GM06990 (cell line): ENCODE measurements around the gene STK4.

Experiments
- DNase-seq: peaks from one replicate; pipeline ENCODE4 v3.0.0-alpha.2; 2011; ENCODE audit not compliant: insufficient read length; ENCODE audit errors: extremely low read depth
- H3K27me3 ChIP-seq: replicated peaks from 2 replicates; pipeline ENCODE4 v1.6.0; 2011; ENCODE audit warnings: low read length; ENCODE audit not compliant: control insufficient read depth, insufficient read depth
- H3K36me3 ChIP-seq: 2 replicates; pipeline ENCODE4 v1.5.1; 2011; ENCODE audit warnings: low read length; ENCODE audit not compliant: control insufficient read depth, insufficient read depth
- H3K4me3 ChIP-seq: replicated peaks from 2 replicates; pipeline ENCODE4 v1.5.1; 2011; ENCODE audit warnings: low read depth, mild to moderate bottlenecking, control low read depth, low read length
- CTCF ChIP-seq: IDR thresholded peaks from 2 replicates; pipeline ENCODE4 v1.5.1; 2011; ENCODE audit warnings: low read length, control low read depth, mild to moderate bottlenecking, inconsistent platforms; ENCODE audit not compliant: insufficient read depth, poor library complexity, severe bottlenecking

Gene STK4

GRCh38 chr20:44946271-44946852 is 19.9 kb upstream of the STK4 start:
- no peak for DNase-seq
- no peaks in the 10 kb centered on the region for H3K27me3 ChIP-seq
- no peak overlapping the region for H3K4me3 ChIP-seq
- peaks cover 34% of the 10 kb centered on the region for H3K36me3 ChIP-seq
- no peak for TF ChIP-seq CTCF

- TF ChIP-seq CTCF, result no peak
- Histone ChIP-seq H3K4me3 (no peak overlapping the region), H3K27me3 (no peaks in the 10 kb centered on the region), H3K36me3 (peaks cover 26% of the 10 kb centered on the region)
- DNase-seq, result no peak
Measured at GRCh38 chr20:44948107-44948506, 18.2 kb upstream of the STK4 start.

DNA sequence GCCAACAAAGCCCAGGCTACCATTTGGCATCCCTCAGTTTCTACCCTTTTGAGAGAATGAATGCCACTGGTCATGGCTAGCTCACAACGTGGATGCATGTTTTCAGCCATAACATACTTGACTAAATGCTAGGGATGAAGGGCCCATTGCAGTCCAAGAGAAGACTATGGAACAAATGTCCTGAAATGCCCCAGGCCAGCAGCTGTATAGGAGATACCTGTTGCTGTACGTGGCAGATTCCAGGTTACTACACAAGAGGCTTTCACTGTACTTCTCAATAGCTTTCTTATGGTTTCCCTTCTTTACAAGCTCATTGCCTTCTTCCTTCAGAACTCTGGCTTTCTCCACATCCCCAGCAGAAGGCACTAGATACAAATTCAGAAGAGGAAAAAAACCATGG is 17.8 kb upstream of the STK4 start:
- no peak for DNase-seq
- no peak for TF ChIP-seq CTCF
- Histone ChIP-seq H3K36me3 (peaks cover 25% of the 10 kb centered on the region), H3K4me3 (no peak overlapping the region), H3K27me3 (no peaks in the 10 kb centered on the region)

GRCh38 chr20:44950368-44950767 is 15.9 kb upstream of the STK4 start:
- no peaks in the 10 kb centered on the region for H3K27me3 ChIP-seq
- no peak for DNase-seq
- peaks cover 37% of the 10 kb centered on the region for H3K36me3 ChIP-seq
- no peak overlapping the region for H3K4me3 ChIP-seq
- no peak for TF ChIP-seq CTCF

- no peak overlapping the region for H3K4me3 ChIP-seq
- no peak for DNase-seq
- peaks cover 36% of the 10 kb centered on the region for H3K36me3 ChIP-seq
- no peaks in the 10 kb centered on the region for H3K27me3 ChIP-seq
- no peak for TF ChIP-seq CTCF
Measured at GRCh38 chr20:44952731-44953130, 13.6 kb upstream of the STK4 start.

DNA sequence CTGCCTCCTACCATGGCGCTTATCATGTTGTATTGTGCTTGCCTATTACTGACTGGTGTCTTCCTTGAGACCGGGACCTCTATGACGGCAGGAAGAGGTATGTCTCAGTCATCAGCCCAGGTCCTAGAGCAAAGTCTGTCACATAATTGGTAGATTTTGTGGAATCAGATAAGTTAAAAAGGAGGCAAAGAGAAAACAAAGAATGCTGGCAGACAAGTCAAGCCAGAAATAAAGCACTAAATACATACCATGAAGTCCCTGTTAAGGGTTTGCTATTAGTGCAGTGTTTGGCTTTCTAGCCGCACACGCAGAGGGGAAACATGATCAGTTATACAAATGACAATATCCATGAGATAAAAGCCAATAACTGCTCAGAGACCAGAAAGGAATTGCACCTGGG is 12.1 kb upstream of the STK4 start:
- no peak for DNase-seq
- Histone ChIP-seq H3K27me3 (no peaks in the 10 kb centered on the region), H3K4me3 (no peak overlapping the region), H3K36me3 (peaks cover 27% of the 10 kb centered on the region)
- TF ChIP-seq CTCF, result no peak
